Activated CD8-positive, alpha-beta memory T cell treated with anti-CD3 and anti-CD28 coated beads for 4 hours (primary cell): Measurements from ENCODE around the gene CALHM2.
"Not testable (repeated sequence)": the region's sequence is repeated elsewhere in the genome, so short reads cannot be mapped to it uniquely, and the experiment has no call there.

Source experiments
- DNase-seq, 2 donors: peaks; one replicate each; pipeline ENCODE4 v3.0.0-alpha.2; 2020; ENCODE audit warnings: low read depth in 2 of 2

CALHM2 gene, protein sequence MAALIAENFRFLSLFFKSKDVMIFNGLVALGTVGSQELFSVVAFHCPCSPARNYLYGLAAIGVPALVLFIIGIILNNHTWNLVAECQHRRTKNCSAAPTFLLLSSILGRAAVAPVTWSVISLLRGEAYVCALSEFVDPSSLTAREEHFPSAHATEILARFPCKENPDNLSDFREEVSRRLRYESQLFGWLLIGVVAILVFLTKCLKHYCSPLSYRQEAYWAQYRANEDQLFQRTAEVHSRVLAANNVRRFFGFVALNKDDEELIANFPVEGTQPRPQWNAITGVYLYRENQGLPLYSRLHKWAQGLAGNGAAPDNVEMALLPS

DNA sequence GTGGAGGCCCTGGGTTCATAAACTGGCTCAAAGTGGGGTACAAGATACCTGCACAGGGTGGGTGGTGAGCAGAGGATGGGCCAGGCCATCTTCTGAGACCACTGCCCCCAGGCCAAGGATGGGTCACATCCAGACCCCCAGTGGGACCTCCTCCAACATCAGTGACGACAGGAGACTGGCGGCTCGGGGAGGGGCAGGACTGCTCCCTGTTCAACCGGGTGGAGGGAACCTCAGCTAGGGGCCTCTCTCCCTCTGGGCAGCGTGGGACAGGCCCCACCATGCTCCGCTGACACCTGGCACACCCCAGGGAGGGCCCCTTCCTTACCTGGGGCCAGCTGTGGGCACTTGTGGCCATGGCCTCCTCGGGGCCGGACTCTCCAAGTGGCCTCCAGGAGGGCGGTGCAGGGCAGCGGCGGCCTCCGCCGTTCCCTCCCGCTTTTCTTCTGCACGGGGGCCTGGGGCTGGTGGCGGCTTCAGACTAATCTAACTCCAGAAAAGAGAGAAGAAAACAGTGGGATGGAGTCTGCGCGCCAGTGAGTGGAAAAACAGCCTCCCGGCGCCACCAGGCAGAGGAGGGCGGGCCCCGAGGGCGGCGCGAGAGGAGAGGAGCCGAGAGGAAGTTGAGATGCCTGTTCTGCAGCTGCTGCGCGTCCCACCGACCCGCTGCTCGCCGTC, at the start of gene CALHM2:
TSS of gene CALHM2 (minus strand) at position 540 of the 675 bp plus-strand sequence. CDS start 2,429 bp downstream, outside the sequence.
- DNase-seq = peak in 1 of 2 donors; percentile 16

DNA sequence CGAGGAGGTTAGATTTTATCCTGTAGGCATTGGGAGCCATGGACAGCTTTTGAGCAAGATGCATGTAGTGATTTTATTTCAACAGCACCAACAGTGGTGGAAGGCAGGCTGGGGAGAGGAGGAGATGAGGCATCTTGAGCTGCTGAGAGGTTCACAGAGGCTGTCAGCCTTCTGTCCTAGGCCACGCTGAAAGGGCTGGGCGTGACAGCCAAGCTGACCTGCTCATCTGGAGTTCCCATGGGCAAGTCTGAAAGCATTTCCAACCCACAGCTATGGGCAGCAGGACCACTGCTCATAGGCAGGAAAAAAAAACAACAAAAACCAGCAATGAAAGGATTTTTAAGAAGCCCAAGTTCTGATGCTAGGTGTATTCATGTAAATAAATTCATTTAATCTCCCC, 49.0 kb upstream of the CALHM2 start:
- no peak for DNase-seq

- DNase-seq = no peak
These were observed 48.3 kb upstream of the CALHM2 start for GRCh38 chr10:103500481-103500880.

- no peak for DNase-seq
These were observed 47.7 kb upstream of the CALHM2 start for GRCh38 chr10:103499881-103500280.

- no peak for DNase-seq
These were observed 46.9 kb upstream of the CALHM2 start for GRCh38 chr10:103498936-103499638.

GRCh38 chr10:103497161-103497915, 45.2 kb upstream of the CALHM2 start:
- DNase-seq = no peak

- DNase-seq = no peak
These were observed 43.2 kb upstream of the CALHM2 start for GRCh38 chr10:103495321-103495720.

DNA sequence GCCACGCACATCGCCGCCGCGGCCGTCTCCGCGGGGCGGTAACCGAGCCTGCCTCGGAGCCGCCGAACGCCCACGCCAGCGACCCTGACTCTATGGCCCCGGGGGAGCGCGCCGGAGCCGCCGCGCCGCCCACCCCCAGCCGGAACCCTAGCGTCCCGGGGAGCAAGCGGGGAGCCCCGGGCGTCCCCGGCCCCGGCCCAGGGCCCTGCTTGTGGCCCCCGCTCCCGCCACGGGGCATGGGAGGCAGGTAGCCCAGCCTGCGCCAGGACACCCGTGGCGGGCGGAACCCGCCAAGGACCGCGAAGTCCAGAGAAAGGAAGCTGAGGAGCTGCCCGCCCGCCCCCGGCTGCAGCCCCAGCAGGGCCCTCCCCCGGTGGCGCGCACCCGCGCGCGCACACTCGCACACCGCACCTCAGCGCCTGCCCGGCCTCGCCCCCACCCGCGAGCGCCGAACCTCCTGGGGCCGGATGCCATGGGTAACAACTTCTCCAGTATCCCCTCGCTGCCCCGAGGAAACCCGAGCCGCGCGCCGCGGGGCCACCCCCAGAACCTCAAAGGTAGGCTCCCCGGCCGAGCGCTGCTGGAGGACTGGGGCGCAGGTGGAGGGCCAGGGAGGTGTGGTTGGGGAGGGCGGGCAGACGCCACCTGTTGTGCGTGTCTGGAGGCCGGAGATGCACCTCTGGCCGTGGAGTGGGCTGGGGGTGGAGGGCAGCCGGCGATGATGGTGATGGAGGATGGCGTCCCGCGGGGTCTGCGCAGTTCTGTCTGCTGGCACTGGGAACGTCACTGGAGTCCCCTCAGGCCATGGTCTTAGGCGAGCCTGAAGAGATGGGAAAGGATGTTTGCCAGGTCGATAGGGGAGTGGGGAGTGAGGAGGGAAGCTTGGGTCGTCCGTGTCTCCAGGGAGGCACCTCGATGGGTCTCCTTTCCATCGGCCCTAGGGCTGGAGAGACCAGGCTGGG, 42.0 kb upstream of the CALHM2 start:
- no peak for DNase-seq

DNA sequence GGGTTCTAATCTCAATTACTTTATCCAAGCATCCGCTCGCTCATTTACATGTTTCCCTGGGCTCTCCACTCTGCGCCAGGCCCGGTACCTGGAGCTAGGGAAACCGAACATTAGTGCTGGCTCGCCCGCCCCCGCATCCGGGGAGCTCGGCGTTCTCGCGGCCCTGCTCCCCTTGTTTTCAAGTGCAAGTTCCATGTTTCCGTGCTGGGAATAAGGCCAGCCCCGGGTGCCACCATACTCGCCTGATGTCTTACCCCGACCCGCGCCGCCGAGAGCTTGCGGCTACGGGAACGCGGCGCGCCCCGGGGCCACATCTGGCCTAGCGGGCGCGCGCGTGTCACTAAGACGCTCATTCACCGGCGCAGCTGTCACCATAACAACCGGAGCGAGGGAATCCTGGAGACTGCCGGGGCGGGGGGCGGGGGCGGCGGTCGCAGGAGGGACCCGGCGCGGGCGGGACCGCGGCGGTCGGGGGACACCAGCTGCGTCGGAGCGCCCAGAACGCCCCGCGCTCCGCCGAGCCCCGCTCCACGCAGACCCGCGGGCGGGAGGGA, 41.3 kb upstream of the CALHM2 start, which contains the start of gene NEURL1:
TSS of gene NEURL1 (plus strand) at position 344 of the 554 bp plus-strand sequence. CDS start 683 bp downstream, outside the sequence.
- no peak for DNase-seq

- DNase-seq = no peak
These were observed 40.6 kb upstream of the CALHM2 start for GRCh38 chr10:103492655-103493261.

DNA sequence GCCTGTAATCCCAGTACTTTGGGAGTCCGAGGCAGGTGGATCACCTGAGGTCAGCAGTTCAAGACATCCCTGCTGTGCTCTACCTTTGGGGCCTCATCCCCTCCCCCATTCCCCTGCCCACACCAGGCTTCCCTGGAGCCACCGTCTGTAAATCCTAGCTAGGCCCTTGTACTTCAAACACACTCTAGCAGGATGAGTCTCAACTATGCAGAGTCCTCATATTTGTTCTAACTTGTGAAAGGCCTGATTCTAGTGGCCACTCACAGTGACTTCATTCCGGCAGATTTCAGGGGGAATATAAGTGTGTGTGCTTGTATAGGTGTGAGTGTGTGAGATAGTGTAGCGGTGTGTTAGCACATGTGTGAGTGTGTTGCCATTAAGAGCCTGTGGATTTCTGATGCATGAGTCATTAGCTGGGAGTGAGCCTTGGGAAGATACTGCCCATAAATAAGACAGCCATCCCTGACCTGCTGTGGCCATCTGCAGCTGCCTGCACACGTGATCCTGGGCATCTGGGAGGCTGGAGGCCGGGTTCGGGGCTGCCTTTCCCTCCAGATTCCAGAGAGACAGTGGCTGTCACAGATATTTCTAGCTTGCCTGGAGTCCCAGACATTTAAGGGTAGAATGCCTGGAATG, 39.7 kb upstream of the CALHM2 start:
- no peak for DNase-seq

- no peak for DNase-seq
These were observed 38.8 kb upstream of the CALHM2 start for GRCh38 chr10:103490986-103491314.

GRCh38 chr10:103487410-103487708, 35.2 kb upstream of the CALHM2 start:
- no peak for DNase-seq

- DNase-seq = not testable (repeated sequence)
These were observed 34.7 kb upstream of the CALHM2 start for GRCh38 chr10:103486635-103487409.

- DNase-seq = no peak
These were observed 29.9 kb upstream of the CALHM2 start for GRCh38 chr10:103481974-103482531.

DNA sequence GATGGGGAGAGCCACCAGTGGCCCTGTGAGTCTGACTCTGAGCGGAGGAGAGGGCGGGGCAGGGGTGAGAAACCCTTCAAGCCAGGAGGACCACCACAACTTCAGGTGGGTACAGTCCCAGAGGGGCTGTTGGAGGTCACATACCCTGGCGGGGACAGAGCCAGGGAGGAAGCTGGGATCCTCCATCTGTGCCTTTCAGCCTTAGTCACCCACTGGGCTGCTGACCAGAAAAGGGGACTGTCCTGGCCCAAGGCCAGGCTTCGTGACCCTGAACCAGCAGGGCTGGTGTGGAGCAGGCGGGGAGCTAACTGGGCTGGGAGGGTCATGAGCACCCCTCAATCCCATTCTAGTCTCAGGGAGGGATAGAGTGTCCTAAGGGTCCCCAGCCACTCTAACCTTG, 28.4 kb upstream of the CALHM2 start:
- no peak for DNase-seq

- DNase-seq = no peak
These were observed 27.0 kb upstream of the CALHM2 start, which contains the start of gene CALHM3 for GRCh38 chr10:103479135-103479534. Gene CALHM3 (minus strand): TSS chr10:103479240. CDS start chr10:103479032, 208 bp downstream.

DNA sequence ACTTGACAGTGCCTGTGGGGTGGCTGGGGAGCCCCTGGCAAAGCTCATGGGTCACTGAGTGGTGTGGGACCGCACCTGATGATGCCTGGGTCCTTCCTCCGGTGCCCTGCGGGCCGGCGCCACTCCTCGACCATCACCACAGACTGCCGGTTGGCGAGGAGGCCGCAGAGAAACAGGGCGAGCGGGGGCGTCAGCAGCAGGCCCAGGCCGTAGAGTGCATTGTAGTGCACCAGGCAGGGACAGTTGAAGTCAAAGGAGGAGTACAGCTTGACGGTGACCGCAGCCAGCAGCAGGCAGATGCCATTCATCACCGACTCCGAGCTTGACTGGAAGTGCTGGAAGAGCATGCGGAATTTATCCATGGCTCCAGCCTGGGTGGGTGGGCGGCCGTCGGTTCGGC, 26.5 kb upstream of the CALHM2 start:
- DNase-seq = no peak
